ENCODE measurements around the gene MARCHF3.
A peak's percentile ranks its signal among the peaks of the same experiment; 100 is the strongest.
"Not testable (repeated sequence)": the region's sequence is repeated elsewhere in the genome, so short reads cannot be mapped to it uniquely, and the experiment has no call there.

Gene MARCHF3

DNA sequence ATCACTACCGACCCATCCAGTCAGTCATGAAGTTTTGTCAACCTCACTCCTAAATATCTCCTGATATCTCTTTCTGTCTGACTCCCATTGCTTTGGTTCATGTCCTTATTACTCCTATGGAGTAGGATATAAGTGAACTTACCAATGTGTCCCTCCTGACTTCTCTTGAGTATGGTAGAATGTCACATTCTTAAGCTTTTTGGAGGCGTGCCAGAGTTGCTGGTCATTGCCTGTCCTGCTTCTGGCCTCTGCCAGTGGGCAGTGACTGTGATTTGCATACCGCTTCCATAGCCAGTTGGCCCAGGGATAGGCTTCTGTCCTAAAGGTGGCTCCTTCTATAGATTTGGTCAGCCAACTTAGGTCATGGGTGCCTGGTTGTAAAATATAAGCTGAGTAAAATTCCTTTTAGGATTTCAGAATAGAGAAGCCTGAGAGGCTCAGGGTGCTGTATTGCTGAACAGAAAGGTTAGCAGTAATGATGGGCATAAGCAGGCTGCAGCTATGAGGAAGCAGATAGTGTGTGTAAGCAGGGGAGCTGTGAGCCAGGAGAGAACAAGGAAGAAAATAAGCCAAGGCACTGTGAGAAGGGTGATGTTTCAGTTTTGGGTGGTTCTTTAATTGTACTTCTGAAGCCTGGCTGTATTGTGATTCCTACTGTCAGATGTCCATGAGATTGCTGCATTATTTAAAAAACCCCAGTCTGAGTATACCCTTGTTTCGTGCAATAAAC lies 16.1 kb upstream of the MARCHF3 start:
- no peak for DNase-seq

DNA sequence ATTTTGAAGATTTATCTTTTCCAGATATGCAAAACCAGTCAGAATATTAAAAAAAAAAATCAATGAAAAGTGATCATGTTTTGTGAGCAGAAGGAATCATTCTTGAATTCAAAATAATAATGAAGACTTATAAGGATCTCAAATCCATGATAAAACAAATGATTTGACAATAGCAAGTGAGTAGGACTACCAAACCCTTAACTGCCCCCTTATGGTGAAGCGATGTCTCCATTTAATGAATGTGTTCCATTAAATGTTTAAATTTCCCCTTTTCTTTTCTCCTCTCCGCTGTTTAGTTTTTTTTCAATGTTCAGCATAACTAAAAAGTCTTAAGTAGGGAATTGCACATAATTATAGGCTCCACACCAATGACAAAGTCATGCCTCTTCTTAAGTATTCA lies 12.2 kb upstream of the MARCHF3 start:
- no peak for DNase-seq

DNA sequence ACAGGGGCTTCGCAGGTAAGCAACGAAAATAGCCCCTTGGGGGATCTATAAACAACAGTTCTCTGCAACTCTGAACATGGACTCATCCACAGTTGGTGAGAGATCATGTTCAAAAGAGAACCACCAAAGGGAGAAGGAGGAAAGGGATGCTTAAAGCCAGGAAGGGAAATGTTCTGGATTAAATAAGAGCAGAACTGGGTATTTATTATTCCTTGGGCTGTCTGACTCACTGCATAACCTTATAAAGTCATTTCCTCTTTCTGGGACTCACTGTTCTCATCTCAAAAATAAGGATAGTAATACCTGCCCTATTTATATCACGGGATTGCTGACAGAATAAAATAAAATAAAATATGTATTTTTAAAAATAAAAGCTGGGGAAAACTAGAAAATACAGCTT lies 11.2 kb upstream of the MARCHF3 start:
- peak in 1 of 3 donors; percentile 31 for DNase-seq

DNA sequence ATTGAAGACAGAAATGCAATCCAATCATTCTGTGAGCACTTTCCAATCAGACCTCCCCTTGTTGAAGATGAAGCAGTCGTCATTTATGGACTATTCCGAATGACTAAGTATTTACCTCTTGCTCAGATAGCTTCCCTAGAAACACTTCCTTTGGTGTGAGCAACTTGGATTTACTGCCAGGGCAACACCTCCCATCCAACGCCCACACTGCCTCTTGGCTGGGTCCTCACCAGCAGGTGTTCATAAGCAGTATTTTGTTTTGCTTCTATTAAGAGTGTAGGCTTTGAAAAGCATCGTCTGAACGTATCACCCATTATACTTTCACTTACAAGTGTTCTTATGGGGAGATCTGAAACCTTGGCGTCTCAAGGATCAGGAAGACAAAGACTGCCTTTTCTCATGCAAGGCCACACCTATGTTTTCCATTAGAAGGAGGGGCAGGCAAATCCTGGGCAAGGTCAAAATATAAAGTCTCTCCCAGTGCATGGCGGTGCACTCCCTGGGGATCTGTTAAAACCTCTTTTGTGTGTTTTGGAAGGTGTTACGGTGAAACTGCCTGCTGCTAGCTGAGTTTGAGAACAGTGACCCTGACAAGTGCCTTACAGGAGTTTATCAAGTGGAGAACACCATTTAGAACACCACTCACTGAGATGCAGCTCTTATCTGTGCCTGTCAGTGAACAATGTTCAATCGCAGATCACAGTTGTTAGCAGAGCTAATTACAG lies 10.6 kb upstream of the MARCHF3 start:
- DNase-seq, result no peak

DNA sequence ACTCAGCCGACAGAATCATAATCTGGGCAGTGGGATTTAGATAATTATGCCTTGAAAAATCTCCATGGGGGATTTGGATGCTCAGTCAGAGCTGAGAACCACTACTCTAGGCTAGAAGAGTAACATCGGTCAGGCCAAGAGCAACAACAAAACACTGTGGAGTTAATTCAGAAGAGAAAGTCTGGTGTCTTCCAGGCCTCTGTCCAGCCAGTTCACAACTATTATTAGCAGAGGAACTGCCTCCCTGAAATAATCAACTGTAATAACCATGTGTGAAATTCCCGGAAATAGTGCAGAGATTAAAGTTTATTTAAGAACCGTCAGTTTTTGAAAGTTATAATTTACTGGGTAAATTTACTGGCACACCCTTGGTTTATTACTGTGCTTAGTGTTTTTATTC lies 8.2 kb upstream of the MARCHF3 start:
- DNase-seq, result no peak

DNA sequence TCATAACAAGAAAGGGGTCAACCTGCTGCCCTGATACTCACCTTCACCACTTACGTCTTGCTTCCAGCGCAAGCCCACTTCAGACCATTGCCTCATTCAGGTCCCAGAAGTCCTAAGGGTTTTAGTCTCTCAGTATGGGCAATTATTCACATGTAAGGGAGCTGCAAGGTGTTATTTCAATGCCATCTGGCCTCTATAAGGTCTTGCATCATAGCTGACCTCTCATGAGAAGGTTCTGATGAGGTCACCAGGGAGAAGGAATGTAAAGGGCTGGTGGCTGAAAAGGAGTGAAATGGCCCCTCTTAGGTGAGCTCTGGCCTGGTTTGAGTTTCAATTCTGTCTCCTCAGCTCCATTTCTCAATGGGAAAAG lies 1.5 kb upstream of the MARCHF3 start:
- DNase-seq, result no peak

DNA sequence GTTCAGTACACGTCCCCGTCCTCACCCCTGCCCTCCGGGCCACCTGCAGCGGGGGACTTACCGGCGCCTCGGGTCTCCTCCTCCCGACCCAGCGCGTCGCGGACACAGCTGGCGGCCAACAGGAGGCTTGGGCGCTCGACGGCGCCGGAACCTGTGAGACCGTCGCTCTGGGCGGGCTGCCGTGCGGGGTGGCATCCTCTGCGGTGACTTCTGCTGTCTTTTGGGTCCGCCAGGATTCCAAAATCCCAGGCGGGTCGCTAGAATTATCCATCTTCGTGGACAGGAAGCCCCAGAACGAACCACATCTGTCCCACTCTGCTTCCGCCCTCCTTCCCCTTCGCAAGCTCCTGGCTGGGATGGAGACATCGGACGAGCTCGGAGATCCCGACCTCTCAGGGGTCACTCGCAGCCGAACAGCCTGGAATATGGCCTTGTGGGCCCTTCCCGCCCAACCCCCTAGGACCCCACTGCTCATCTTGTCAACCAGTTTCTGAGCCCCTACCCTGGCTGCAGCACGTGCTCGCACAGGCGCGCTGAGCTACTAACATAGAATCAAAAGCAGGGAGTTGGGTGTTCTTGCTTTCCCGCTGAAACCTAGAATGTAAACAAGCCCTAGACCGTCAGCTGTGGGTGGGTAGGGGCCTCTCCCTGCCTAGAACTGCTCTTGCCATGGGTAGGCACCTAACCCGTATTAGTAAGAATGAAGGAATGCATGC lies 947 bp upstream of the MARCHF3 start:
- peak in 2 of 3 donors; percentile 40 to 54 for DNase-seq

DNA sequence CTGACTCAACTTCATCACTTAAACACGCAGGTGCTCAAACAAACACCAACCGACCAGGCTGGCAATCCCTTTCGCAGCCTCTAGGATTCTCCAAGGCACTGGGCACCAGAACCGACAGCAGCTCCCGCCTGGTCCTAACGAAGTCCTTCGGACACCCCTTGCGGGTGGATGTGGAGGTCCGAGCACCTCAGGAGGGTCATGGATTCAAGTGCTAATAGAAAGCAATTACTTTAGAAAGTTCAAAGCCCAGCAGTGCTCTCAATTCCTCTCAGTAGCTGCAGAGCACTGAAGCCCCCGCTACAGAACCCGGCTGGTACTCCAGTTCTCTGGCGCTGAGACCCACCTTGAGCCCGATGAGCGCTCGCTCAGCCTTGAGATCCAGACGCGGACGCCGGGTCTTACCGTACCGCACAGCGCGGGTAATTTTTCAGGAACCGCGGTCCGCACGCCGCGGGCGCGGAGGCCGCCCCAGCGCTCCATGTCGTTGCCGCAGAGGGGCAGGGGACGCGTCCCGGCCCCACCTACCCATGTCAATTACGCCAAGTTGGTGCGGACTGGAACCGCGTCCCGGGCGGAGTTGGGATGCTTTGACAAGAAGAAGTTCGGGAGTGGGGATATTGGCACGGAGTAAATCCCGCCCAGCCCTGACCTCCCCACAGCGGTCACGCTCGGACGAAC lies 638 bp downstream of the MARCHF3 start:
- peak; percentile 55 to 67 (median 57) for DNase-seq

DNA sequence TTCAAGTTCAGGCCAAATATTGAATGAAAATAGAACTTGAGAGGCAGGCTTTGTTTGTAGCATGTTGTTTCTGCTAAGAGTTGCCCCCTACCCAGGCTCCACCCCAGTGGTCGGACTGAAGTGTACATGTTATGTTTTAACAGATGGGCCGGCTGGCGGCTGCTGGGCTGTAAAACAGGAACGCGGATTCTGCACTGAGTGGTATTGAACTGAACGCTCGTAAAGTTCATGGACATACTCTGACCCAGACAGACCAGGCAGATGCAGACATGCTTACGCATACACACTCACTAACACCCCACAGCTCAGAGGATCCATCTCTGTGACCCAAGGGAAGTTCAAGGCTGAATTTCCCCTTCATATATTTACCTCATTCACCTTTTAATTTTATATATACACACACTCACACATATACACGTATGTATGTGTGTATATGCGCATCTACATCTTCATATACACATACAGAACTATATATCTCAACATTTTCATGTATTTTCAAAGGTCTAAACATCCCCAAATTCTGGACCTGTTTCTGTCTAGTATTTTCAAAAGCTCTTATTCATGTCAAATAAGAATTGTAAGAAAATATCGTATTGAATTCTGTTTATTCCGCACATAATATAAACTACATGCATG lies 1.4 kb downstream of the MARCHF3 start:
- peak; percentile 31 to 40 (median 39) for DNase-seq

DNA sequence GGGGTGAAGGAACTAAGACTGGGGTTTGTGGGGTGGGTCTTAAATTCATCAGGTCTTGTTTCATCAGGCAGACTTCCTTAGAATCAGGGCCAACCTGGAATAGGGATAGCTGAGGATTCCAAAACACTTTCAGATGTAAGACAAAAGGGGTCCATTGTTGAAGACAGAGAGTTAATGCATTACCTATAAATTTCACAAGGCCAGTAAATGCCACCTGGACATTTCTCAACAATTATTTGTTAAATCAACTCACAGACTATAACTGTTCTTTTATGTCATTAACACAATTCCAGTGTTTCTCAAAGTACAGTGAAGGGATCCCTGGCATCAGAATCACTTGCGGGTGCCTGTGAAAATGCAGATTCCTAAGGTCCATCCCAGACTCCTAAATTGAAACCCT lies 2.8 kb downstream of the MARCHF3 start:
- no peak for DNase-seq

DNA sequence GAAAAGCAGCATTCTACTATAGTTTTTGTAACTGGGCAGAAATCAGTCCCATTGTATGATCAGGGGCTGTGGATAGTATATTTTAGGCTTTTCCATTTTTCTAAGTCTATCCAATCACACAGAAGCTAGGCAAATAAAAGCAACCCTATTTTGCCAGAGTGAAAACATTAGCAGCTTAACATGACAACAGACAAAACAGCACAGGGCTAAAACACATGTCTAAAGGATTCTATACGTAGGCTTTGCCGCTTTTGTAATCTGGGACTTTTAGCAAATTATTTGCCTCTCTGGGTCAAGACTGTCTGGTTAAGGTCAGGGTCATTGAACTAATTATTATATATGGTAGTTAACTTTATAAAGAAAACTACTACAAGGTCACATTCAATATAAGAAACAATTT lies 4.2 kb downstream of the MARCHF3 start:
- DNase-seq, result peak in 1 of 3 donors; percentile 8

DNA sequence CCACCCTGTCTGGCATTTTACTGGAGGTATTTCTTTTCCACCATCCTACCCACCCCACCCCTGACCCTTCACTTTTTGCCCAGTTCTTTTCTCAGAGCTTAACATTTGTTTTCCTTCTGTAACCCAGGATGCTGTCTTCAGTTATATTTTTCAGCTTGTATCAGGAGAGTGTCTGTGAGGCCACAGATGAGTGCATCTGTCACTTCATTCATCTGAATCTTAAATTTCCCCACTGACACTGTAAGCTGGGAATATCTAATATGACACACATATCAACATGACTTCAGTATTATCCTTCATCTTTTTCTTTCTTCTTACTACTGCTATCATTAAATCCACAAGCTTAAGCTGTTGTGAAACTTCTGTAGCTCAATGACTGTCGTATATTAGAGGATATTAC lies 4.9 kb downstream of the MARCHF3 start:
- no peak for DNase-seq

DNA sequence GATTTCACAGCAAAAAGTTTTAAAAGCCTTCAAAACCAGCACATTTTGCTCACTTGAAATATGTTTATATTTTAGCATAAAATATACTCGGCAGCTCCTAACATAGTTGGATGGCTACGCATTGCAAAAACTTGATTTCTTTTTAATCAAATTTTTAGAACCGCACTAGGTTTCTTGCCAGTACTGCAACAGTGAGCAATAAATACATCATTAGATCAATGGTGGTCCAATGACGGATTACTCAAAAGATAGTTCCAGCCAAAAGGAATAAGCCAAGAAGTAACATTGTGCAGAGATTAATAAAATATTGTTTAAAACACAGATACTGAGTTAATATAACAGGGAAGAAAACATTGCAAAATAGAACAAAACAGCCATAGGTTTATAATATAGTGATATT lies 5.5 kb downstream of the MARCHF3 start:
- no peak for DNase-seq

DNA sequence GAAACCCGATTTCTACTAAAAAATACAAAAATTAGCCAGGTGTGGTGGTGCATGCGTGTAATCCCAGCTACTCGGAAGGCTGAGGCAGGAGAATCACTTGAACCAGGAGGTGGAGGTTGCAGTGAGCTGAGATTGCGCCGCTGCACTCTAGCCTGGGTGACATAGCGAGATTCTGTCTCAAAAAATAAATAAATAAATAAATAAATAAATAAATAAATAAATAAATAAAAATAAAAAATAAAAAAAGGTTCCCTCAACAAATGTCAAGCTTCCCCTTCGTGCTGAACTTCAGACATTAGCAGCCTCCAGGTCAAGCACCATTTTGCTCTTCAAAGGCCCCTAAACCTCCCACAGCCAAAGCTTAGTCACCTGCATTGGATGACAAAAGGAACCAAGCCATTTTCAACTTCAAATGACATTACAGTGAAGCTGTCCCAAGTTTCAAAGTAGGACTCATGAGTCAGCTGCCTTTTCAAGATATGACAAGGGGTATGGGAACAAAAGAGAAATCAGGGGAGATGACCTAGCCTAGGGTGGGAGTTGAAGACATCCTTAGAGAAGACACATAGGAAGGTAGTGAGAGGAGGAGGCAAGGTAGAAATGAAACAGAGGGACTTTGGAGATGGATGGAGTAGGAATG lies 6.7 kb downstream of the MARCHF3 start:
- peak in 2 of 3 donors; percentile 13 to 27 for DNase-seq

DNA sequence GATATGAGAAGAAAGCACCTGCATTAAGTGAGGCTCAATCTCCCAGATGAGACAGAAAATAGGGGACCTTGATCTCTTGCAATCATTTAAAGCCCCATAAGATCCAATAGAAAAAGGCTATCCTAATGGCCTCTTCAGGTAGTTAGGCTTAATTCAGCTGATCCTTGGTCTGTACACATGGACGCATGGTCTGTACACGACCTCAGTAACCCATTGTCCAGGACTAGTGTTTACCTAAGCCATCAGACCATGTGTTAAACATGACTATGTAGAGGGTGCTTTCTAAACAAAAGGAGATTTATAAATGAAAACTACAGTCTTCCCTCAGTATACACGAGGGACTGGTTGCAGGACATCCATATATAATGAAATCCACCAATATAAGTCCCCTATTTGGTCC lies 7.5 kb downstream of the MARCHF3 start:
- no peak for DNase-seq

DNA sequence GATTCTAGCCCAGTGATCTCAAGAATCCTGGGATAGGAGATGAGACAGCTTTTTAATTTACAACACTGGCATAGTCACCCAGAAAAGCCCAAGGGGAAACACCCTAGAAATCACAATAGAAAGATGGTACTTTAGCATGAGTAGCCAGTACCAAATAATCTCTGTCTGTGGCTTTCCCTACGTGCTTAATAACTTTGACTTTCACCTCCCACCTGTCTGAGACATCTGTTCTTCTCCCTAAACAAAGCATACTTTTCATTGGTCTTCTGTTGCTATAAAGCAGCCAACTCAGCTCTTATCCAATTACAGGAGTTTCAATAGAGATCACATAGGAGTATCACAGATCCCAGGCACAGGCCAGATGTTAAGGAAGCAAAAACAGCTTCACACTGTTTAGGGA lies 10.4 kb downstream of the MARCHF3 start:
- DNase-seq, result peak in 1 of 3 donors; percentile 17

DNA sequence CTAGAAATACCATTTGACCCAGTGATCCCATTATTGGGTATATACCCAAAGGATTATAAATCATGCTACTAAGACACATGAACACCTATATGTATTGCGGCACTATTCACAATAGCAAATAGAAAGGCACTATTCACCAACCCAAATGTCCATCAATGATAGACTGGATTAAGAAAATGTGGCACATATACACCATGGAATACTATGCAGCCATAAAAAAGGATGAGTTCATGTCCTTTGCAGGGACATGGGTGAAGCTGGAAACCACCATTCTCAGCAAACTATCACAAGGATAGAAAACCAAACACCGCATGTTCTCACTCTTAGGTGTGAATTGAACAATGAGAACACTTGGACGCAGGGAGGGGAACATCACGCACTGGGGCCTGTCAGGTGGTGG lies 13.6 kb downstream of the MARCHF3 start:
- DNase-seq, result not testable (repeated sequence)

DNA sequence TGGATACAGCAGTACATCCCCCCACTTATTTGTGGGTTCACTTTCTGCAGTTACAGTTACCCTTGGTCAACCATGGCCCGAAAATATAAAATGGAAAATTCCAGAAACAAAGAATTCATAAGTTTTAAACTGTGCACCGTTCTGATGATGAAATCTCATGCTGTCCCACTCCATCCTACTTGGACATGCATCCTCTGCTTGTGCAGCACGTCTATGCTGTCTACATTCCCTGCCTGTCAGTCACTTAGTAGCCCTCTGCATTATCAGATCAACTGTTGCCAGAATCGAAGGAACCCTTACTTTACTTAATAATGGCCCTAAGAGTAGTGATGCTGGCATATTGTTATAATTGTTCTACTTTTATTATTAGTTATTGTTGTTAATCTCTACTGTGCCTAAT lies 14.6 kb downstream of the MARCHF3 start:
- DNase-seq, result no peak

DNA sequence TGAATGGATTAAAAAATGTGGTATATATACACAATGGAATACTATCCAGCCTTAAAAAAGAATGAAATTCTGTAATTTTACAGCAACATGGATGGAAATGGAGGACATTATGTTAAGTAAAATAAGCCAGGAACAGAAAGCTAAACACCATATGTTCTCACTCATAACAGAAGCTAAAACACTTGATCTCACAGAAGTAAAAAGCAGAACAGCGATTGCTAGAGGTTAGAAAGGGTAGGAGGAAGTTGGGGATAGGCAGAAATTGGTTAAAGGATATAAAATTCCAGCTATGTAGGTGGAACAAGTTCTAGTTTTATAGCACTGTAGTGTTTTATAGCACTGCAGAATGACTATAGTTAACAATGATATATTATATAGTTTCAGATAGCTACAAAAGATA lies 15.8 kb downstream of the MARCHF3 start:
- DNase-seq, result peak; percentile 20 to 66 (median 49)

DNA sequence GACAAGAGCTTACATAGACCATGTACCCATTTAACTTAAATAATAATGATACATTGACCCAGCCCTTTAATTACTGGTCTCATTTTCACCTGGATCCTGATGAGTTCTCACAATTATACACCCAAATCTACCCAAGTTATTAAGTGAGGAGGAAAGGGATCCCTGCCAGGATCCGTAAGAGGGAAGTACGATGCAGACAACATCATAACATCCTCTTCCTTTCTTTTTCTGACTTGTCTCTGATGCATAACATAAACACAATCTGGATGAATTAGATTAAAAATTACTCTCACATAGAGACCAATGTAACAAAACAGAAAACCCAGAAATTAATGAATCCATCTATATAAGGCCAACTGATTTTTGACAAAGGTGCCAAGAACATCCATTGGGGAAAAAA lies 17.0 kb downstream of the MARCHF3 start:
- no peak for DNase-seq

DNA sequence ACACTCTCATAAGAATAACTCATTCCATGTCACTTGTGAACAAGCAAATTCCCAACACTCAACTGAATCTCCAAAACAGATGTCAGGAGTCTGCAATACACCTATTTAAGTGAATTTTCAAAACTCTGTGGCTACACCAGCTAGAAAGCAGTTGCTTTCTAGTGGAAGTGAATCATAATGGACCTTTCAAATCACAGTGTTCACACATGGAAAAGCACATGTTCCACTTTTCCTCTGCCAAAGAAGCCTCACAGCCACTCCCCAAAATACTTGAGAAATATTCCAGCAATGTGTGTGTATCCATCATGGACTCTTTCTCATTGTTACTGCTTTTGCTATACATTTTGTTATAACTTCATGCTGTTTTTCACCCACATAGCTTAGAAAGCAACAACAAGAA lies 17.4 kb downstream of the MARCHF3 start:
- DNase-seq, result no peak

DNA sequence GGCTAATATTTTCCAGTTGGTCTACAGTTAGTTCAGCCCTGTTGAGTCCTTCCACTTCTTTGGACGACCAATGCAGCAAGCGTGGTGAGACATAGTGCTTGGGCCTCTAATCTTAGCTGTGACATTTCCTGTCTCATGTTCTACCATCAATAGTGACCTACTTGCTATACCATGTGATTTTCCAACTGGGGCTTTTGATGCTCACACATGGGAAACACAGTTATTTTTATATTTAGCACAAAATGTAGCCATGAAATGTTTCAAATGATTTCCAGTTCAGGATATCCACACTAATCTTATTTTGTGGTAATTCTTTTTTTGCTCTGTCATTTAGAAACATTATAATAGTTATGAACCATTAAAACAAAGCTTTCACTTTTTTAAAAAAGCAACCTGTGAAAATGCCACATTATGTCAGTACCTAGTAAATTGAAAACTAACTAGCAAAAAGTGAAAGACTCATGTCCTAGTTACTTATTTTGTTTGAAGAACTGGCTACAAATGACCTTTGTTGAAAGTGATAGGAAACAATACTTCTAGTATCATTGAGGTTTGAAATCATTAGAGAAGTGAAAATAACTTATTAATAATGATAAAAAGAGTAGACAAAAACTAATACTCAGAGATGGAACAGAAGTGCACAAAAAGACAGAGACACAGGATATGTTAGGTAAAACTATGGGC lies 18.3 kb downstream of the MARCHF3 start:
- DNase-seq, result no peak

Measured in suppressor macrophage treated with lipopolysaccharide for 1 hour (primary cell).